H1 (cell line): ENCODE measurements around the gene LIG4. TPM values are rescaled to one million over a fixed set of nuclear protein-coding genes. Genes with fewer than 3 reads are reported as not detected.

Source experiments
- CBX5 ChIP-seq: fragments of 300-800, 300-1000 bp; sonication (generic); IDR thresholded peaks from 2 replicates; pipeline ENCODE4 v1.7.1; 2016; ENCODE audit warnings: antibody characterized with exemption, low read length, low read depth
- CTCF ChIP-seq, 3 experiments: IDR thresholded peaks; 1 replicate in 2 of 3; 2 replicates in 1 of 3; pipeline versions ENCODE4 v1.5.1 to v1.6.1; 2011; ENCODE audit warnings: low read length in 3 of 3, mild to moderate bottlenecking in 3 of 3, inconsistent platforms in 2 of 3, low read depth in 1 of 3, moderate library complexity in 1 of 3; ENCODE audit not compliant: insufficient read depth in 1 of 3; ENCODE audit errors: control extremely low read depth in 1 of 3
- FOSL1 ChIP-seq: IDR thresholded peaks from 2 replicates; pipeline ENCODE4 v1.6.1; 2011; ENCODE audit warnings: mild to moderate bottlenecking, low read depth, low read length, moderate library complexity; ENCODE audit not compliant: insufficient read depth
- JUND ChIP-seq: IDR thresholded peaks from 2 replicates; pipeline ENCODE4 v1.6.1; 2011; ENCODE audit warnings: mild to moderate bottlenecking, improper control_type of control experiment, low read length
- polyA plus RNA-seq, 7 experiments: library from polyadenylated mRNA; depleted of rRNA in 3 of 7; stranded (reverse) in 5 of 7; unstranded in 2 of 7; fragments of >200 nt in 5 of 7; fragments of 200-250 nt in 2 of 7; gene quantifications; 1 replicate in 5 of 7; 2 replicates in 1 of 7; 4 replicates in 1 of 7; pipeline versions ENCODE4 v1.2.1 to v1.2.3, GENCODE V29; 2011 to 2013; ENCODE audit warnings: missing spikeins in 2 of 7, mixed read lengths in 2 of 7
- total RNA-seq: library from RNA; stranded (reverse); fragmentation: NEBNext Ultra II Directional; extraction: Animal tissue kit (Norgen Biotek cat#: 25700); gene quantifications from 2 replicates; pipeline ENCODE4 v1.2.1, GENCODE V29; 2021
- TF ChIP-seq, protein P1 (sequence below): fragments of 300-600 bp; sonication (generic); IDR thresholded peaks from 2 replicates; pipeline ENCODE4 v1.7.1; 2012; ENCODE audit warnings: low read length, moderate library complexity, mild to moderate bottlenecking, inconsistent platforms; ENCODE audit not compliant: insufficient replicate concordance

LIG4 gene
- total and polyA plus RNA-seq, 2 of the 8 experiments (the other 6 are each of a cell fraction or from before 2014, with no cell fraction given): 1.1 to 4.5 TPM

GRCh38 chr13:108227651-108228272 lies 12.4 kb upstream of the LIG4 start (continued):
- TF ChIP-seq, protein P1, sequence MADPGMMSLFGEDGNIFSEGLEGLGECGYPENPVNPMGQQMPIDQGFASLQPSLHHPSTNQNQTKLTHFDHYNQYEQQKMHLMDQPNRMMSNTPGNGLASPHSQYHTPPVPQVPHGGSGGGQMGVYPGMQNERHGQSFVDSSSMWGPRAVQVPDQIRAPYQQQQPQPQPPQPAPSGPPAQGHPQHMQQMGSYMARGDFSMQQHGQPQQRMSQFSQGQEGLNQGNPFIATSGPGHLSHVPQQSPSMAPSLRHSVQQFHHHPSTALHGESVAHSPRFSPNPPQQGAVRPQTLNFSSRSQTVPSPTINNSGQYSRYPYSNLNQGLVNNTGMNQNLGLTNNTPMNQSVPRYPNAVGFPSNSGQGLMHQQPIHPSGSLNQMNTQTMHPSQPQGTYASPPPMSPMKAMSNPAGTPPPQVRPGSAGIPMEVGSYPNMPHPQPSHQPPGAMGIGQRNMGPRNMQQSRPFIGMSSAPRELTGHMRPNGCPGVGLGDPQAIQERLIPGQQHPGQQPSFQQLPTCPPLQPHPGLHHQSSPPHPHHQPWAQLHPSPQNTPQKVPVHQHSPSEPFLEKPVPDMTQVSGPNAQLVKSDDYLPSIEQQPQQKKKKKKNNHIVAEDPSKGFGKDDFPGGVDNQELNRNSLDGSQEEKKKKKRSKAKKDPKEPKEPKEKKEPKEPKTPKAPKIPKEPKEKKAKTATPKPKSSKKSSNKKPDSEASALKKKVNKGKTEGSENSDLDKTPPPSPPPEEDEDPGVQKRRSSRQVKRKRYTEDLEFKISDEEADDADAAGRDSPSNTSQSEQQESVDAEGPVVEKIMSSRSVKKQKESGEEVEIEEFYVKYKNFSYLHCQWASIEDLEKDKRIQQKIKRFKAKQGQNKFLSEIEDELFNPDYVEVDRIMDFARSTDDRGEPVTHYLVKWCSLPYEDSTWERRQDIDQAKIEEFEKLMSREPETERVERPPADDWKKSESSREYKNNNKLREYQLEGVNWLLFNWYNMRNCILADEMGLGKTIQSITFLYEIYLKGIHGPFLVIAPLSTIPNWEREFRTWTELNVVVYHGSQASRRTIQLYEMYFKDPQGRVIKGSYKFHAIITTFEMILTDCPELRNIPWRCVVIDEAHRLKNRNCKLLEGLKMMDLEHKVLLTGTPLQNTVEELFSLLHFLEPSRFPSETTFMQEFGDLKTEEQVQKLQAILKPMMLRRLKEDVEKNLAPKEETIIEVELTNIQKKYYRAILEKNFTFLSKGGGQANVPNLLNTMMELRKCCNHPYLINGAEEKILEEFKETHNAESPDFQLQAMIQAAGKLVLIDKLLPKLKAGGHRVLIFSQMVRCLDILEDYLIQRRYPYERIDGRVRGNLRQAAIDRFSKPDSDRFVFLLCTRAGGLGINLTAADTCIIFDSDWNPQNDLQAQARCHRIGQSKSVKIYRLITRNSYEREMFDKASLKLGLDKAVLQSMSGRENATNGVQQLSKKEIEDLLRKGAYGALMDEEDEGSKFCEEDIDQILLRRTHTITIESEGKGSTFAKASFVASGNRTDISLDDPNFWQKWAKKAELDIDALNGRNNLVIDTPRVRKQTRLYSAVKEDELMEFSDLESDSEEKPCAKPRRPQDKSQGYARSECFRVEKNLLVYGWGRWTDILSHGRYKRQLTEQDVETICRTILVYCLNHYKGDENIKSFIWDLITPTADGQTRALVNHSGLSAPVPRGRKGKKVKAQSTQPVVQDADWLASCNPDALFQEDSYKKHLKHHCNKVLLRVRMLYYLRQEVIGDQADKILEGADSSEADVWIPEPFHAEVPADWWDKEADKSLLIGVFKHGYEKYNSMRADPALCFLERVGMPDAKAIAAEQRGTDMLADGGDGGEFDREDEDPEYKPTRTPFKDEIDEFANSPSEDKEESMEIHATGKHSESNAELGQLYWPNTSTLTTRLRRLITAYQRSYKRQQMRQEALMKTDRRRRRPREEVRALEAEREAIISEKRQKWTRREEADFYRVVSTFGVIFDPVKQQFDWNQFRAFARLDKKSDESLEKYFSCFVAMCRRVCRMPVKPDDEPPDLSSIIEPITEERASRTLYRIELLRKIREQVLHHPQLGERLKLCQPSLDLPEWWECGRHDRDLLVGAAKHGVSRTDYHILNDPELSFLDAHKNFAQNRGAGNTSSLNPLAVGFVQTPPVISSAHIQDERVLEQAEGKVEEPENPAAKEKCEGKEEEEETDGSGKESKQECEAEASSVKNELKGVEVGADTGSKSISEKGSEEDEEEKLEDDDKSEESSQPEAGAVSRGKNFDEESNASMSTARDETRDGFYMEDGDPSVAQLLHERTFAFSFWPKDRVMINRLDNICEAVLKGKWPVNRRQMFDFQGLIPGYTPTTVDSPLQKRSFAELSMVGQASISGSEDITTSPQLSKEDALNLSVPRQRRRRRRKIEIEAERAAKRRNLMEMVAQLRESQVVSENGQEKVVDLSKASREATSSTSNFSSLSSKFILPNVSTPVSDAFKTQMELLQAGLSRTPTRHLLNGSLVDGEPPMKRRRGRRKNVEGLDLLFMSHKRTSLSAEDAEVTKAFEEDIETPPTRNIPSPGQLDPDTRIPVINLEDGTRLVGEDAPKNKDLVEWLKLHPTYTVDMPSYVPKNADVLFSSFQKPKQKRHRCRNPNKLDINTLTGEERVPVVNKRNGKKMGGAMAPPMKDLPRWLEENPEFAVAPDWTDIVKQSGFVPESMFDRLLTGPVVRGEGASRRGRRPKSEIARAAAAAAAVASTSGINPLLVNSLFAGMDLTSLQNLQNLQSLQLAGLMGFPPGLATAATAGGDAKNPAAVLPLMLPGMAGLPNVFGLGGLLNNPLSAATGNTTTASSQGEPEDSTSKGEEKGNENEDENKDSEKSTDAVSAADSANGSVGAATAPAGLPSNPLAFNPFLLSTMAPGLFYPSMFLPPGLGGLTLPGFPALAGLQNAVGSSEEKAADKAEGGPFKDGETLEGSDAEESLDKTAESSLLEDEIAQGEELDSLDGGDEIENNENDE: no peak
- TF ChIP-seq FOSL1: no peak
- no peak for TF ChIP-seq JUND
- peak in 2 of 3 experiments; percentile 24 to 56; a peak in 2 of 4 replicates for TF ChIP-seq CTCF (IDR thresholded peaks at IDR 0.05; ENCODE audit: control extremely low read depth in 1 of 3, insufficient read depth in 1 of 3, low read depth in 1 of 3, low read length in 3 of 3)
- no peak for TF ChIP-seq CBX5
